Activated CD4-positive, alpha-beta memory T cell treated with anti-CD3 and anti-CD28 coated beads for 36 hours (primary cell): ENCODE measurements around the gene FHDC1. TPM values are rescaled to one million over a fixed set of nuclear protein-coding genes. Genes with fewer than 3 reads are reported as not detected.
"Not testable (repeated sequence)": the region's sequence is repeated elsewhere in the genome, so short reads cannot be mapped to it uniquely, and the experiment has no call there.

ENCODE experiments used
- CTCF ChIA-PET: fragments of 350-600 bp; sonication (Branson Sonifier 250); formaldehyde crosslinking; loops from one replicate; lab custom pipeline; 2021; ENCODE audit warnings: antibody characterized with exemption, inconsistent platforms; lab: Charles Lee
- POLR2A ChIA-PET: fragments of 350-600 bp; sonication (Branson Sonifier 250); formaldehyde crosslinking; loops from one replicate; lab custom pipeline; 2021; ENCODE audit warnings: antibody characterized with exemption; lab: Charles Lee
- DNase-seq: peaks from one replicate; pipeline ENCODE4 v3.0.0-alpha.2; 2020
- H3K27ac Mint-ChIP-seq: one replicate; pipeline ENCODE4 v1.8.0; 2021; ENCODE audit warnings: mixed read lengths
- H3K27me3 Mint-ChIP-seq: one replicate; pipeline ENCODE4 v1.8.0; 2021; ENCODE audit warnings: mixed read lengths
- H3K36me3 Mint-ChIP-seq: one replicate; pipeline ENCODE4 v1.8.0; 2021; ENCODE audit warnings: mixed read lengths
- H3K4me1 Mint-ChIP-seq: one replicate; pipeline ENCODE4 v1.8.0; 2021; ENCODE audit warnings: low read depth, mixed read lengths
- H3K4me3 Mint-ChIP-seq: one replicate; pipeline ENCODE4 v1.8.0; 2021; ENCODE audit warnings: mild to moderate bottlenecking, mixed read lengths
- H3K9me3 Mint-ChIP-seq: one replicate; pipeline ENCODE4 v1.8.0; 2021; ENCODE audit warnings: mixed read lengths
- intact Hi-C: fragments of 100-400 bp; cut with micrococcal nuclease; formaldehyde crosslinking; loops from one replicate; pipeline ENCODE4 v1.15.1; 2023
- total RNA-seq, 2 experiments: library from RNA; stranded (reverse); gene quantifications; one replicate each; pipeline ENCODE4 v1.2.3, GENCODE V29; 2021

Gene FHDC1, protein sequence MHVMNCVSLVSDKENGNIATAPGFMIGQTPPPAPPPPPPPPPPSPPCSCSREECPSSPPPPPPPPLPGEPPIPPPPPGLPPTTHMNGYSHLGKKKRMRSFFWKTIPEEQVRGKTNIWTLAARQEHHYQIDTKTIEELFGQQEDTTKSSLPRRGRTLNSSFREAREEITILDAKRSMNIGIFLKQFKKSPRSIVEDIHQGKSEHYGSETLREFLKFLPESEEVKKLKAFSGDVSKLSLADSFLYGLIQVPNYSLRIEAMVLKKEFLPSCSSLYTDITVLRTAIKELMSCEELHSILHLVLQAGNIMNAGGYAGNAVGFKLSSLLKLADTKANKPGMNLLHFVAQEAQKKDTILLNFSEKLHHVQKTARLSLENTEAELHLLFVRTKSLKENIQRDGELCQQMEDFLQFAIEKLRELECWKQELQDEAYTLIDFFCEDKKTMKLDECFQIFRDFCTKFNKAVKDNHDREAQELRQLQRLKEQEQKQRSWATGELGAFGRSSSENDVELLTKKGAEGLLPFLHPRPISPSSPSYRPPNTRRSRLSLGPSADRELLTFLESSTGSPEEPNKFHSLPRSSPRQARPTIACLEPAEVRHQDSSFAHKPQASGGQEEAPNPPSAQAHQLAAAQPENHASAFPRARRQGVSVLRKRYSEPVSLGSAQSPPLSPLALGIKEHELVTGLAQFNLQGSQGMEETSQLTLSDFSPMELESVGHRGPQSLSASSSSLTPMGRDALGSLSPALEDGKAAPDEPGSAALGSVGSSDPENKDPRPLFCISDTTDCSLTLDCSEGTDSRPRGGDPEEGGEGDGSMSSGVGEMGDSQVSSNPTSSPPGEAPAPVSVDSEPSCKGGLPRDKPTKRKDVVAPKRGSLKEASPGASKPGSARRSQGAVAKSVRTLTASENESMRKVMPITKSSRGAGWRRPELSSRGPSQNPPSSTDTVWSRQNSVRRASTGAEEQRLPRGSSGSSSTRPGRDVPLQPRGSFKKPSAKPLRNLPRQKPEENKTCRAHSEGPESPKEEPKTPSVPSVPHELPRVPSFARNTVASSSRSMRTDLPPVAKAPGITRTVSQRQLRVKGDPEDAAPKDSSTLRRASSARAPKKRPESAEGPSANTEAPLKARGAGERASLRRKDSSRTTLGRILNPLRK
- total RNA-seq = under 1 TPM; 0.07 TPM

GRCh38 chr4:152935631-152936445 lies at the start of gene FHDC1:
TSS of gene FHDC1 (plus strand) at chr4:152936323. CDS start at chr4:152943058, 6,735 bp downstream.
- intact Hi-C loops = loop anchor here (1.0 to 5.0 kb wide), 2 partner anchors 149 to 191 kb away; no protein-coding TSS in a partner anchor
- Mint-ChIP-seq H3K4me3 (peak within 1 kb of the TSS; percentile 60), H3K36me3 (no peaks in the 10 kb centered on the region), H3K4me1 (peaks cover 12% of the 10 kb centered on the region), H3K27me3 (peaks cover 48% of the 10 kb centered on the region), H3K9me3 (no peaks in the 10 kb centered on the region), H3K27ac (no peak within 1 kb of the TSS)
- CTCF ChIA-PET = interaction anchor here (0.6 to 2.0 kb wide), 6 partner anchors 12 to 277 kb away, joined by 3 to 9 read pairs (median 4); partner anchors contain the start of genes ARFIP1 and TIGD4
- DNase-seq = peak; percentile 31
- POLR2A ChIA-PET = no interaction called here

DNA sequence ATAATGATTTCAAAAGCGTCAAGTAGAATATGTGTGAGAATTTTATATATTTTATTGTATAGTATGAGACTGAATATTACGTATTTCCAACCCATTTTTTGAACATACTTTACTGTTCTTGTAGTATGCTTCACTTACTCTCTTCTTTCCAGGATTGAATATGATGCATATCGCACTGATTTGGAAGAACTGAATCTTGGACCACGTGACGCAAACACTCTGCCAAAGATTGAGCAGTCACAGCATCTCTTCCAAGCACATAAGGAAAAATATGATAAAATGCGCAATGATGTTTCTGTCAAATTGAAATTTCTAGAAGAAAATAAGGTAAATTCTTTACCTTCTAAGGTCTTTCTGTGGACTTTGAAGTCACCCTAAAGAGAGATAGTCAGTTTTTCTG lies 48.1 kb upstream of the FHDC1 start:
- no peak for DNase-seq
- Mint-ChIP-seq H3K4me1 (no peaks in the 10 kb centered on the region), H3K4me3 (no peak overlapping the region), H3K36me3 (peaks cover 14% of the 10 kb centered on the region), H3K27ac (no peak overlapping the region), H3K27me3 (no peaks in the 10 kb centered on the region), H3K9me3 (no peaks in the 10 kb centered on the region)
- intact Hi-C loops = no loop called here
- POLR2A ChIA-PET = no interaction called here
- CTCF ChIA-PET = interaction anchor here (2.4 kb wide), 1 partner anchor 195 kb away, joined by 7 read pairs; no protein-coding TSS in a partner anchor

DNA sequence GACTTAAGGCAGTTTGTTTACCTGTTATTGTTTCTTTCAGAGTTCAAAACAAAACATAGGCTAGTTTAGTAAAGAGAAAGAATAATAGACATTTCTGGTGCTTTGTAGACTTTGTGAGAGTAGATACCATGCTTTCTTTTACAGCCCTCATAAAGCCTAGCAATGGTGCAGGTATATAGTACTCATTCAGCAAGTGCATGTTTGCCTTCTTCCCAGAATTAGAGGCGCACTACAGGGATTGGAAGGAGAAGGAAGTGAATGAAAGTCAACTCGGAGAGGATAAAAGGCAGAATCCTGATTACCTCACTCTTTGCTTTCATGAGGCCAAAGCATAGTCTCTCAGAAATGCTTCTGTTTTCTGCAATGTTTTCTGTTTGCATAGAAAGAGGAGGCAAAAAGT lies 43.1 kb upstream of the FHDC1 start:
- POLR2A ChIA-PET = no interaction called here
- H3K4me3 Mint-ChIP-seq = no peak overlapping the region
- H3K27me3 Mint-ChIP-seq = no peaks in the 10 kb centered on the region
- CTCF ChIA-PET = interaction anchor here (0.9 kb wide), 1 partner anchor 11 kb away, joined by 3 read pairs; no protein-coding TSS in a partner anchor
- H3K27ac Mint-ChIP-seq = no peak overlapping the region
- DNase-seq = no peak
- no peaks in the 10 kb centered on the region for H3K4me1 Mint-ChIP-seq
- no peaks in the 10 kb centered on the region for H3K9me3 Mint-ChIP-seq
- peaks cover 9% of the 10 kb centered on the region for H3K36me3 Mint-ChIP-seq
- intact Hi-C loops = no loop called here

GRCh38 chr4:152894673-152895072 lies 41.5 kb upstream of the FHDC1 start:
- DNase-seq = no peak
- Mint-ChIP-seq H3K36me3 (peaks cover 8% of the 10 kb centered on the region), H3K27me3 (no peaks in the 10 kb centered on the region), H3K9me3 (no peaks in the 10 kb centered on the region), H3K4me3 (no peak overlapping the region), H3K4me1 (no peaks in the 10 kb centered on the region), H3K27ac (no peak overlapping the region)
- POLR2A ChIA-PET = no interaction called here
- intact Hi-C loops = no loop called here
- CTCF ChIA-PET = no interaction called here

GRCh38 chr4:152896811-152897210 lies 39.3 kb upstream of the FHDC1 start:
- H3K36me3 Mint-ChIP-seq = peaks cover 2% of the 10 kb centered on the region
- no peak overlapping the region for H3K27ac Mint-ChIP-seq
- DNase-seq = no peak
- no peaks in the 10 kb centered on the region for H3K9me3 Mint-ChIP-seq
- intact Hi-C loops = no loop called here
- no peaks in the 10 kb centered on the region for H3K27me3 Mint-ChIP-seq
- CTCF ChIA-PET = interaction anchor here (1.3 to 1.4 kb wide), 2 partner anchors 10 to 230 kb away, joined by 3 to 5 read pairs; no protein-coding TSS in a partner anchor
- POLR2A ChIA-PET = no interaction called here
- H3K4me3 Mint-ChIP-seq = no peak overlapping the region
- no peaks in the 10 kb centered on the region for H3K4me1 Mint-ChIP-seq

DNA sequence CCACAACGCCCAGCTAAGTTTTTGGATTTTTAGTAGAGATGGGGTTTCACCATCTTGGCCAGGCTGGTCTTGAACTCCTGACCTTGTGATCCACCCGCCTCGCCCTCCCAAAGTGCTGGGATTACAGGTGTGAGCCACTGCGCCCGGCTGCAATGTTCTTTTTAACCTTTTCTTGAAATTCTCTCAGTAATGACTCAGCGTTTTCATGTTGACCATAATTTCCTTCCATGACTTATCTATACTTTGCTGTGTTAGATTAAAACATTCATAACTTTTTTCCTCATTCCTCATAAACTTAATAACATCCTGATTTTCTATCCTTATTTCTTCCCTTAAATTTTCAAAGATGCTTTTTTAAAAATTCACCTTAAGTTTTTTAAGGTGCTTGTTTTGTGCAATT lies 38.0 kb upstream of the FHDC1 start:
- H3K4me3 Mint-ChIP-seq, H3K27me3 Mint-ChIP-seq, CTCF ChIA-PET, H3K9me3 Mint-ChIP-seq, H3K4me1 Mint-ChIP-seq, H3K36me3 Mint-ChIP-seq, POLR2A ChIA-PET, intact Hi-C loops, H3K27ac Mint-ChIP-seq, DNase-seq: not testable (repeated sequence)

DNA sequence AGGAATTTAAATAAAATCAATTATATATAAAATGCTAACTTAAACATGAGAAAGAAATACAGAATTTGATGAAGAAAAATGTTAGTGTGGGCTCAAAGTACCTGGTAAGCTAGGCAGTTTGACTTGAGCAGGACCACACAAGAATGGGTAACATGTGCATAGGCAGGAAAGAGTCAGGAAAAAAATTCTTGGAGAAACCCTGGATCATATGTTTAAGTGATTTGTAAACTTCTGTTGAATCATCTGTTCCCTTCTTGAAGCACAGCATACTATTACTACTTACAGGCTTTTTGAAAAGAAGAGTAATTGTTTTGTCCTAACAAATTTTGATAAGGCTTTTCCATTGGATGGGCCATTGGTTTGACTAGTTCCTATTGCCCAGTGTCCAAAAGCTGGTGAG lies 37.5 kb upstream of the FHDC1 start:
- ChIA-PET POLR2A (no interaction called here), CTCF (no interaction called here)
- no peak overlapping the region for H3K27ac Mint-ChIP-seq
- DNase-seq = no peak
- no peaks in the 10 kb centered on the region for H3K9me3 Mint-ChIP-seq
- intact Hi-C loops = no loop called here
- no peaks in the 10 kb centered on the region for H3K4me1 Mint-ChIP-seq
- peaks cover 2% of the 10 kb centered on the region for H3K36me3 Mint-ChIP-seq
- H3K27me3 Mint-ChIP-seq = no peaks in the 10 kb centered on the region
- no peak overlapping the region for H3K4me3 Mint-ChIP-seq

DNA sequence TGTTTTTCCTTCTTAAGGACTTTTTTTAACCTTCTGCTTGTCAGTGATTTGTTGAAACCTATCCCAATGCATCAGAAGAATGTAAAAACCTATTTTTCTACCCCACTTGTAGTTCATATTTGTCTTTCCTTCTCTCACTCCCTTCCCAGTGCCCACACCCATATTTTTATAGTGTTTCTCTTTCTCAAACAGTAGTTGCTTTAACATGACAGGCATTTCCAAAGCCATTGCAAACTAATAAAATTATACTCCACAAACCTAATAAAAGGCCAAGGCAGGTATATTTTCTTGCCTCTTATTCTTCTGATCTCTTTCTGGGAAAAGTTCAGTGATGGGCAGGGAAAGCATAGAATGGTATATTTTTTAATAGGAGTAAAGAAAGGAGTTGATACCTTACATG lies 35.7 kb upstream of the FHDC1 start:
- intact Hi-C loops = no loop called here
- peaks cover 3% of the 10 kb centered on the region for H3K9me3 Mint-ChIP-seq
- no peak overlapping the region for H3K4me3 Mint-ChIP-seq
- DNase-seq = no peak
- peaks cover 9% of the 10 kb centered on the region for H3K36me3 Mint-ChIP-seq
- POLR2A ChIA-PET = no interaction called here
- no peaks in the 10 kb centered on the region for H3K27me3 Mint-ChIP-seq
- CTCF ChIA-PET = interaction anchor here (0.5 kb wide), 1 partner anchor 47 kb away, joined by 3 read pairs; no protein-coding TSS in a partner anchor
- H3K27ac Mint-ChIP-seq = no peak overlapping the region
- H3K4me1 Mint-ChIP-seq = no peaks in the 10 kb centered on the region

DNA sequence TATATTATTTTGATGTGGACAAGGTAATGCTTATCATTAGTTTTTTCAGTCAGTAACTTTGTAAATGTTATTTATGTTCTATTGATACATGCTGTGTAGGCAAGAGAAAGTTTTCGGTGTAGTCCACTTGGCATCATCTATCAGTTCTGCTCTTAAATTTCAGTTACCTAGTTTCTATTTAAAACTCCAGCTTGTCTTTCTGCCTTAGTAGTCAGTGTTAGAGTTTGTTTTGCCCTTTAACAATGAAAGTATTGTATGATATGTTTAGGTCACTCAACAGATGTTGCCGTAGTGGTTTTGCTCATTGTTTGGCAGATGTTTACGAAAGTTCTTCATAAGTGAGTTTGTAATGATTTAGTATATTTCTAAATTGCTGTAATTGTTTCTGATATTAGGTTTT lies 34.9 kb upstream of the FHDC1 start:
- H3K9me3 Mint-ChIP-seq = peaks cover 3% of the 10 kb centered on the region
- ChIA-PET CTCF (interaction anchor here (0.7 kb wide), 1 partner anchor 18 kb away, joined by 4 read pairs; no protein-coding TSS in a partner anchor), POLR2A (no interaction called here)
- H3K36me3 Mint-ChIP-seq = peaks cover 10% of the 10 kb centered on the region
- no peak for DNase-seq
- intact Hi-C loops = no loop called here
- H3K4me1 Mint-ChIP-seq = no peaks in the 10 kb centered on the region
- no peak overlapping the region for H3K27ac Mint-ChIP-seq
- H3K27me3 Mint-ChIP-seq = no peaks in the 10 kb centered on the region
- no peak overlapping the region for H3K4me3 Mint-ChIP-seq

GRCh38 chr4:152903658-152904057 lies 32.5 kb upstream of the FHDC1 start:
- Mint-ChIP-seq H3K27me3 (no peaks in the 10 kb centered on the region), H3K4me3 (no peak overlapping the region), H3K27ac (no peak overlapping the region), H3K4me1 (no peaks in the 10 kb centered on the region), H3K9me3 (peaks cover 3% of the 10 kb centered on the region), H3K36me3 (peaks cover 16% of the 10 kb centered on the region)
- DNase-seq = no peak
- POLR2A ChIA-PET = no interaction called here
- CTCF ChIA-PET = interaction anchor here (0.8 kb wide), 1 partner anchor 11 kb away, joined by 3 read pairs; no protein-coding TSS in a partner anchor
- intact Hi-C loops = no loop called here

- intact Hi-C loops = no loop called here
- no peak for DNase-seq
- H3K4me1 Mint-ChIP-seq = no peaks in the 10 kb centered on the region
- ChIA-PET POLR2A (no interaction called here), CTCF (no interaction called here)
- H3K36me3 Mint-ChIP-seq = peaks cover 13% of the 10 kb centered on the region
- no peak overlapping the region for H3K27ac Mint-ChIP-seq
- H3K27me3 Mint-ChIP-seq = no peaks in the 10 kb centered on the region
- H3K9me3 Mint-ChIP-seq = no peaks in the 10 kb centered on the region
- H3K4me3 Mint-ChIP-seq = no peak overlapping the region
Measured at GRCh38 chr4:152909901-152910300, 26.2 kb upstream of the FHDC1 start.
